Measurements from ENCODE around the gene HUS1. TPM values are rescaled to one million over a fixed set of nuclear protein-coding genes. Genes with fewer than 3 reads are reported as not detected.
"Not testable (repeated sequence)": the region's sequence is repeated elsewhere in the genome, so short reads cannot be mapped to it uniquely, and the experiment has no call there.

Gene HUS1
- total RNA-seq, 1 donor = 12.9 TPM

- DNase-seq (ENCODE audit: low read depth in 2 of 3, low spot score in 2 of 3) = no peak
Observed at GRCh38 chr7:47931005-47932004, 48.1 kb downstream of the HUS1 start.

- no peak for DNase-seq (ENCODE audit: low read depth in 2 of 3, low spot score in 2 of 3)
Observed at GRCh38 chr7:47924266-47924665, 55.1 kb downstream of the HUS1 start.

DNA sequence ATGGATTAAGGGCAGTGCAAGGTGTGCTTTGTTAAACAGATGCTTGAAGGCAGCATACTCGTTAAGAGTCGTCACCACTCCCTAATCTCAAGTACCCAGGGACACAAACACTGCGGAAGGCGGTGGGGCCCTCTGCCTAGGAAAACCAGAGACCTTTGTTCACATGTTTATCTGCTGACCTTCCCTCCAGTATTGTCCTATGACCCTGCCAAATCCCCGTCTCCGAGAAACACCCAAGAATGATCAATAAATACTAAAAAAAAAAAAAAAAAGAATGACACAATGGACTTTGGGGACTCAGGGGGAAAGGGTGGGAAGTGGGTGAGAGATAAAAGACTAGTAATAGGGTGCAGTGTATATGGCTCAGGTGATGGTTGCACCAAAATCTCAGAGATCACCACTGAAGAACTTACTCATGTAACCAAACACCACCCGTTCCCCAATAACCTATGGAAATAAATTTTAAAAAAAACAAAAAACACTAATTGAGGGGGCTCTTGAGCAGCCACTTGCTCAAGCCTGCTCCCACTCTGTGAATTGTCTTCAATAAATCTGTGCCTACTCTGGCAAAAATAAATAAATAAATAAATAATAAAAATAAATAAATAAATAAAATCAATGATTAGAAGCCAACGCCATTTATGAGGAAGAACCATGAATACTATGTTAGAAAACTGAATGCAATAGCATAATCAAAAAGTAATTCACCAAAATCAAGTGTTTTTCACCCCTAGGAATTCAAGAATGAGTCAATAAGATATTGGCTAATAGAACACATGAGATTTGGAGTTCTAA is 56.1 kb downstream of the HUS1 start:
- DNase-seq (ENCODE audit: low read depth in 2 of 3, low spot score in 2 of 3) = not testable (repeated sequence)

GRCh38 chr7:47916514-47916913 is 62.9 kb downstream of the HUS1 start:
- DNase-seq (ENCODE audit: low read depth in 2 of 3, low spot score in 2 of 3) = not testable (repeated sequence)

DNA sequence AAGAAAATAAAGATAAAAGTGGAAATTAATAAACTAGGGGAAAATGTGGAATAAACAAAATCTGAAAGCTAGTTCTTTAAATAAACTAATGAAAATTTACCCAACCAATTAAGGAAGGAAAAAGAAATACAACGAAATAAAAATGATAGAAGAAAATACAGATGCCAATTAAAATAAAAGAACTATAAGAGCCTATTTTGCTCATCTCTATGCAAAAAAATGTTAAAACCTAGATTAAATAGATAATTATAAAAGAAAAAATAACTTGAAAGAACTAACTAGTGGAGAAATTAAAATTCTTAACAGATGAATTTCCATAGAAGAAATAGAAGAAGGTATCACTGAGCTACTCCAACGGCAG is 63.8 kb downstream of the HUS1 start:
- DNase-seq (ENCODE audit: low read depth in 2 of 3, low spot score in 2 of 3) = no peak

- no peak for DNase-seq (ENCODE audit: low read depth in 2 of 3, low spot score in 2 of 3)
Observed at GRCh38 chr7:47914717-47915615, 64.4 kb downstream of the HUS1 start.

Other genes with a start within 250 kb of the HUS1 start
- under 0.01 TPM for gene PKD1L1, start 31.1 kb downstream of the HUS1 start, total RNA-seq
- not detected for gene SUN3, start 49.5 kb upstream of the HUS1 start, total RNA-seq
- gene C7orf57, start 55.9 kb upstream of the HUS1 start, total RNA-seq = 0.27 TPM
- gene UPP1, start 109.7 kb upstream of the HUS1 start, total RNA-seq = 2.2 TPM
- 4.3 TPM for gene ABCA13, start 191.8 kb upstream of the HUS1 start, total RNA-seq

All from hematopoietic multipotent progenitor cell (in vitro differentiated cells).